GM19438 (cell line): ENCODE measurements around the gene AHRR.
"Not testable (repeated sequence)": the region's sequence is repeated elsewhere in the genome, so short reads cannot be mapped to it uniquely, and the experiment has no call there.

Source experiments
- ATAC-seq: cut with Tn5 transposase; IDR thresholded peaks from one replicate; pipeline ENCODE4 v1.9.1; 2021; ENCODE audit warnings: low read depth; ENCODE audit not compliant: unreplicated experiment

The AHRR gene

GRCh38 chr5:362978-363765, 41.7 kb downstream of the AHRR start:
- ATAC-seq, result no peak

- no peak for ATAC-seq
These were observed 43.0 kb downstream of the AHRR start for GRCh38 chr5:364497-364896.

- ATAC-seq, result no peak
These were observed 45.2 kb downstream of the AHRR start for GRCh38 chr5:366541-367357.

- no peak for ATAC-seq
These were observed 46.0 kb downstream of the AHRR start for GRCh38 chr5:367358-368130.

- ATAC-seq, result no peak
These were observed 46.9 kb downstream of the AHRR start for GRCh38 chr5:368183-369084.

- no peak for ATAC-seq
These were observed 47.8 kb downstream of the AHRR start for GRCh38 chr5:369151-369868.

GRCh38 chr5:369869-370236, 48.3 kb downstream of the AHRR start:
- not testable (repeated sequence) for ATAC-seq

- ATAC-seq, result no peak
These were observed 48.9 kb downstream of the AHRR start for GRCh38 chr5:370311-370958.

- ATAC-seq, result no peak
These were observed 49.7 kb downstream of the AHRR start for GRCh38 chr5:370959-371810.

- no peak for ATAC-seq
These were observed 50.5 kb downstream of the AHRR start for GRCh38 chr5:371811-372555.

- ATAC-seq, result no peak
These were observed 51.1 kb downstream of the AHRR start for GRCh38 chr5:372556-372995.

GRCh38 chr5:372996-373709, 51.6 kb downstream of the AHRR start:
- no peak for ATAC-seq

GRCh38 chr5:373710-374602, 52.4 kb downstream of the AHRR start:
- ATAC-seq, result no peak

GRCh38 chr5:374631-375335, 53.3 kb downstream of the AHRR start:
- no peak for ATAC-seq

- no peak for ATAC-seq
These were observed 53.9 kb downstream of the AHRR start for GRCh38 chr5:375336-375920.
